Measurements from ENCODE around the gene KRT16.
"Not testable (repeated sequence)": the region's sequence is repeated elsewhere in the genome, so short reads cannot be mapped to it uniquely, and the experiment has no call there.

- TF ChIP-seq, protein P1, sequence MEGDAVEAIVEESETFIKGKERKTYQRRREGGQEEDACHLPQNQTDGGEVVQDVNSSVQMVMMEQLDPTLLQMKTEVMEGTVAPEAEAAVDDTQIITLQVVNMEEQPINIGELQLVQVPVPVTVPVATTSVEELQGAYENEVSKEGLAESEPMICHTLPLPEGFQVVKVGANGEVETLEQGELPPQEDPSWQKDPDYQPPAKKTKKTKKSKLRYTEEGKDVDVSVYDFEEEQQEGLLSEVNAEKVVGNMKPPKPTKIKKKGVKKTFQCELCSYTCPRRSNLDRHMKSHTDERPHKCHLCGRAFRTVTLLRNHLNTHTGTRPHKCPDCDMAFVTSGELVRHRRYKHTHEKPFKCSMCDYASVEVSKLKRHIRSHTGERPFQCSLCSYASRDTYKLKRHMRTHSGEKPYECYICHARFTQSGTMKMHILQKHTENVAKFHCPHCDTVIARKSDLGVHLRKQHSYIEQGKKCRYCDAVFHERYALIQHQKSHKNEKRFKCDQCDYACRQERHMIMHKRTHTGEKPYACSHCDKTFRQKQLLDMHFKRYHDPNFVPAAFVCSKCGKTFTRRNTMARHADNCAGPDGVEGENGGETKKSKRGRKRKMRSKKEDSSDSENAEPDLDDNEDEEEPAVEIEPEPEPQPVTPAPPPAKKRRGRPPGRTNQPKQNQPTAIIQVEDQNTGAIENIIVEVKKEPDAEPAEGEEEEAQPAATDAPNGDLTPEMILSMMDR (IDR thresholded peaks at IDR 0.05): not testable (repeated sequence)
- TF ChIP-seq POLR2A (IDR thresholded peaks at IDR 0.05): not testable (repeated sequence)
Observed at GRCh38 chr17:41626914-41627295, 14.3 kb upstream of the KRT16 start.
